Duodenal mucosa (tissue), 2 donors: ENCODE measurements around the gene GTPBP1.

Source experiments
- H3K27ac ChIP-seq: one replicate; pipeline ENCODE4 v1.7.0; 2013; ENCODE audit warnings: low read depth, low read length
- H3K27me3 ChIP-seq, 2 donors: one replicate each; pipeline ENCODE4 v1.7.0; 2013; ENCODE audit warnings: low read length in 2 of 2, control low read depth in 1 of 2; ENCODE audit not compliant: insufficient read depth in 2 of 2, control insufficient read depth in 1 of 2
- H3K36me3 ChIP-seq, 2 donors: one replicate each; pipeline ENCODE4 v1.7.0; 2013; ENCODE audit warnings: low read length in 2 of 2, control low read depth in 1 of 2; ENCODE audit not compliant: insufficient read depth in 2 of 2, control insufficient read depth in 1 of 2
- H3K4me1 ChIP-seq, 2 donors: one replicate each; pipeline ENCODE4 v1.7.0; 2013; ENCODE audit warnings: low read length in 2 of 2, control low read depth in 1 of 2; ENCODE audit not compliant: insufficient read depth in 2 of 2, control insufficient read depth in 1 of 2
- H3K4me3 ChIP-seq, 2 donors: one replicate each; pipeline ENCODE4 v1.7.0; 2013; ENCODE audit warnings: low read length in 2 of 2, low read depth in 1 of 2
- H3K9ac ChIP-seq, 2 donors: one replicate each; pipeline ENCODE4 v1.7.0; 2013; ENCODE audit warnings: low read length in 2 of 2, low read depth in 1 of 2
- H3K9me3 ChIP-seq, 2 donors: one replicate each; pipeline ENCODE4 v1.7.0; 2013; ENCODE audit warnings: low read length in 2 of 2, control low read depth in 1 of 2; ENCODE audit not compliant: control insufficient read depth in 1 of 2

The GTPBP1 gene

DNA sequence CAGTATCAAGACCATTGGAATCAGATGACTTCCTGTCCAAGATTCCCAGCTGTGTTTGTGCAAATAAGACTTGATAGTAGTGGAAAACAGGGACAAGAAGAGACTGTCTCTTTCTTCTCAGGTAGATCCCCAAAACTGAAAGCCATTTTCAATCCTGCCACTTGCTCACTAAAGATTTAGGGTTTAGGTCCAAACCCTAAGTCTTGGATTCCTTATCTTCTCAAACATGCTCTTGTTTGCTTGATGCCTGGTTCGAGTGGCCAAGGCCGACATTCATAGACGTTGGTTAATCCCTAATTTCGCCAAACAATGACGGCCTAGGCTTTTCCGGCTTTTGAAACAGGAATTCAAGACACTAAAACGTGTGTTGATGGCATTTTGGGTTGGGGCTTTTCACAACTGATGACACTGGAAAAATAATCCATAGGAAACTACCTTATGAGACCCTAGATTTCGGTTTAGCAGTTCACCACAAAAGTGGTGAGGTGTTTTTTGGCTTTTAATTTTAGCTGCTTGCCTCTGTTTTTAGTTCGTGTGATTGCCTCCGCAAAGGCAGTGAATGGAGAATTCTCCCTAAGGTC lies 1.0 kb upstream of the GTPBP1 start:
- Histone ChIP-seq H3K27me3 (no peaks in the 10 kb centered on the region), H3K4me1 (peaks cover 36 to 43% of the 10 kb centered on the region in 2 donors), H3K9ac (peak overlapping the region; percentile 12 to 71), H3K4me3 (peak overlapping the region; percentile 48 to 57), H3K36me3 (peaks cover 0 to 6% of the 10 kb centered on the region in 2 donors), H3K9me3 (no peaks in the 10 kb centered on the region), H3K27ac (peak overlapping the region; percentile 83)

DNA sequence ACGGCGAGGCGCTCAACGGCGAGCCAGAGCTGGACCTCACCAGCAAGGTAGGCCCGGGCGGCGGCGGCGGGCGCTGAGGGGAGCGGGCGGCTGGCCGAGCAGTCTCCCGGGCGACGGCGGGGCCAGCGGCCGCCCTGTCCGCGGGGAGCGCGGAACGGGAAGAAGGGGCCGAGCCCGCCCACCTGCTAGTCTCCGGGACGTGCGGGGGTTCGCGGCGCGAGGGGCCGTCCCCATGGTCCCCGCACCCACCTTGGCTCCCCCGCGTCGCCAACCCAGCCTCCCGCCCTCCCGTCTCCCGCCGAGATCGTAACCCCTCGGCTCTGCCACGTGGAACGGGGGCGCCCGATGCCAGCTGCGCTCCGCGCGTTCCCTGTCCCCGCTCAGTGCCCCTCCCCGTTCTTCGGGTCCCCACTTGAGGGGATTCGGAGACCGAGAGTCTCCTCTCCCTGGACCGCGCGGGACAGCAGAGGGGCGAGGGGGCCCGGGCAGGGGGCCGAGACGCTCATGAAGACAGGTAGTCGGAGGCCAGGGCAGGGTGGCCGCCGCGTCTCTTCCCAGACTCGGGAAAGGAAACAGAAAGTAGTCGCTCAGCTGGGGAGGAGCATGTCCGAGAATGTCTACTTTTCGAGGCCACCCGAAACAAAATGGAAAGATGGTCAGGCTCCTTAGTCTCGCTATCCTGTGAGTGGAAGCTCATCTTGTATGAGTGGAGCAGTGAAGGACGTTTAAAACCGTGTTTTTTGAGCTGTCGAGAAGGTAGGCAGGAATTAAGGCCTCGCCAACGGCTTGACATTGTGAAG lies 557 bp downstream of the GTPBP1 start:
- Histone ChIP-seq H3K9me3 (no peaks in the 10 kb centered on the region), H3K4me1 (peaks cover 39 to 41% of the 10 kb centered on the region in 2 donors), H3K27ac (peak overlapping the region; percentile 95), H3K9ac (peak overlapping the region; percentile 78 to 99), H3K4me3 (peak overlapping the region; percentile 89 to 90), H3K36me3 (peaks cover 0 to 15% of the 10 kb centered on the region in 2 donors), H3K27me3 (no peaks in the 10 kb centered on the region)

DNA sequence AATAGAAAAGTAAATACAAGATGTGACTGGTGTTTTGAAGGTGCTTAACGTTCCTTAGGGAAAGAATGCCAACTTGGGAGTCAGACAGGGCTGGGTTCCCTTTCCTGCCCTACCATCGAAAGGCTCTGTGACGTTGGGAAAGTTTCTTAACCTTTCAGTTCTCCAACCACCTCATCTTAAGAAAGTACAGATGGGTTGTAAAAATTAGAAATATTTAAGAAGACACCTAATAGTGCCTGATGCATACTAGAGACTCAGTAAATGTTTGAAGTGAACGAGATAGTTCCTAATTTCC lies 1.1 kb downstream of the GTPBP1 start:
- H3K27me3 ChIP-seq, result no peaks in the 10 kb centered on the region
- peak overlapping the region; percentile 89 to 90 for H3K4me3 ChIP-seq
- peak overlapping the region; percentile 95 for H3K27ac ChIP-seq
- no peaks in the 10 kb centered on the region for H3K9me3 ChIP-seq
- peaks cover 35 to 37% of the 10 kb centered on the region in 2 donors for H3K4me1 ChIP-seq
- peak overlapping the region; percentile 78 to 99 for H3K9ac ChIP-seq
- peaks cover 0 to 15% of the 10 kb centered on the region in 2 donors for H3K36me3 ChIP-seq

DNA sequence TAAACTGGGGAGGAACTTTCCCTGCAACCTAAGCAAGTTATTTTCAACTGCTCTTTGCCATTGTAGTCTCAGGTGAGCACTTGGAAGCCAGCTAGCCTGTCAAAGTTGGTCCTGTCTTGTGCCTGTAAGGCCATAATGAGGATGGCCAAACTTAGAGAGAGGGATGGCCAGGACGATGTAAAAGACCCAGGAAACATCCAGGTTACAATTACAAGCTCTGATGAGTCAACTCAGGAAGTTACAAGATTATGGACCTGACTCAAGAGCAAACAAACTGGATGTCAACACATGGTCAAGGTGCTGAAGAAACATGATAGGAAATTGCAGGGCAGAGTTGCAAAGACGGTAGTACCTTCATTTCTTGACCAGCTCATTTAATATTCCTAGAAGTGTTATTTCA lies 1.6 kb downstream of the GTPBP1 start:
- no peaks in the 10 kb centered on the region for H3K9me3 ChIP-seq
- H3K9ac ChIP-seq, result peak overlapping the region; percentile 78 to 99
- H3K4me1 ChIP-seq, result peaks cover 35 to 37% of the 10 kb centered on the region in 2 donors
- peak overlapping the region; percentile 95 for H3K27ac ChIP-seq
- H3K36me3 ChIP-seq, result peaks cover 0 to 15% of the 10 kb centered on the region in 2 donors
- H3K4me3 ChIP-seq, result peak overlapping the region; percentile 89 to 90
- H3K27me3 ChIP-seq, result no peaks in the 10 kb centered on the region

DNA sequence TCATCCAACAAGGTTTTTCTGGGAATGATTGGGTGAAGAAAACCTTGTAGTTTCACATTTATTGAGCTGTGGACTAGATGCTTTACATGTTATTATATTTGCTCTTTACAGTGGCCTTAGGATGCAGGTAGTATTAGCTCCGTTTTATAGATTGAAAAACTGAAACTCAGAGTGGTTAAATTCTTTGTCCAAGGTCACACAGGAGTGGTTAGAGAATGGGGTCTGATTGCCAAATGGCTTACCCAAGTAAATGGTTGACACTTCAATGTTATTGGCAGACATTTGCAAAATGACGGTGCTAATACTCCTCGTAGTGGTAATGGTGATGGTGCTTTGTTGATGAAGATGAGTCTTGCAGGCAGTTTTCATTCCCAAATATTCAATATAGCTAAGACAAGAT lies 2.2 kb downstream of the GTPBP1 start:
- H3K27me3 ChIP-seq, result no peaks in the 10 kb centered on the region
- peak overlapping the region; percentile 89 to 90 for H3K4me3 ChIP-seq
- no peaks in the 10 kb centered on the region for H3K9me3 ChIP-seq
- H3K4me1 ChIP-seq, result peaks cover 35 to 37% of the 10 kb centered on the region in 2 donors
- no peak overlapping the region for H3K9ac ChIP-seq
- H3K27ac ChIP-seq, result no peak overlapping the region
- H3K36me3 ChIP-seq, result peaks cover 0 to 20% of the 10 kb centered on the region in 2 donors

DNA sequence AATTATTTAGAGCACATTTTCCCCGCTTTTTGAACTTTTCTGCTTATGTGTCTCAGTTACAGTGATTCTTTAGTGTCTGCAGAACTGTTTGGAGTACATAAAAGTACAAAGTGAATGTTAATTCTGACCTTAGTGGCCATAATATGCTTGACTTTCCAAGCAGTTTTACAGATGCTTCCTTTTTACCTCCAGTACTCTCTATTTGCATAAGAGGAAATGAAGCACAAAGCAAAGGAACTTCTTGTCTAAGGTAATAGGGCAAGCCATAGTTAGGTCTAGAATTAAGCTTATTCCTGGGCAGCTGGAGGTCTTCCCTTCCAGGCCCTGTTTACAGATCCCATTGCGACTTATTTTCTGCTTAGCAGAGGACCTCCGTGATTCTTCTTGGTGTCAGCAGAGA lies 3.6 kb downstream of the GTPBP1 start:
- no peak overlapping the region for H3K4me3 ChIP-seq
- H3K36me3 ChIP-seq, result peaks cover 0 to 22% of the 10 kb centered on the region in 2 donors
- no peak overlapping the region for H3K9ac ChIP-seq
- no peaks in the 10 kb centered on the region for H3K27me3 ChIP-seq
- no peak overlapping the region for H3K27ac ChIP-seq
- no peaks in the 10 kb centered on the region for H3K9me3 ChIP-seq
- peaks cover 37 to 40% of the 10 kb centered on the region in 2 donors for H3K4me1 ChIP-seq

DNA sequence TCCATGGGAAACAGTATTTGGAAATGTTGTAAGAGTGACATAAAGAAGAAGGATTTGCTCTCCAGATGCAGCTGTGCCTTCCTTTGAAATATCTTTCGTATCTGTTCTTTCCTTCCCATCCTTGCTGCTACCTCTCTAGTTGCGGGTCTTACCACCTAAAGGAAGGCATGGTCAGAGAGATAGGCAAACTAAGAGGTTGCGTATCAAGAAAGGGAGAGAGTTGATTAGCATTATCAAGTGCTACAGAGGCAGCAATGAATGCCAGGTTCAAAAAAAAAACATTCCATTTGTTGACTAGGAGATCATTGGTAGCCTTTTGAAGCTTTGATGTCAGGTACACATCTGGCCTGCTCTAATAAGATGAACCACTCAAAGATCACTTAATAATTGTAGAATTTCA lies 4.6 kb downstream of the GTPBP1 start:
- Histone ChIP-seq H3K9me3 (no peaks in the 10 kb centered on the region), H3K4me1 (peaks cover 32% of the 10 kb centered on the region in 2 donors), H3K9ac (no peak overlapping the region), H3K27me3 (no peaks in the 10 kb centered on the region), H3K27ac (no peak overlapping the region), H3K36me3 (peaks cover 0 to 27% of the 10 kb centered on the region in 2 donors), H3K4me3 (no peak overlapping the region)

DNA sequence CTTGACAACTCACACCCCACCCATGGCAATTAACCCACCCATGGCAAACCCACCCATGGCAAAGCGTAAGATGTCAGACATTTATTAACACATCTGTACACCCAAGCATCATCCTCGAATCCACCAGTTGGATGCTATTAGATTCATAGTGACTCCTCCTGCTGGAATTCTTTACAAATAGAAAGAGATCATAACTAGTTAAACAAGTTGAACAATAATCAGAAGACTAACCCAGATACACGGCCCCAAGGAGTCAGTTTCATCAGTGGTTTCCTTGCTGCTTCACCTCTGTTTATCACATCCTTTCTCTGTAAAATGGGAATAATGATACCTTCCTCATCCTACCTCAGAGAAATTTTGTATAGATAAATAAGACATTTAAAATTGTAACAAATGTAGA lies 5.1 kb downstream of the GTPBP1 start:
- H3K9me3 ChIP-seq, result no peaks in the 10 kb centered on the region
- H3K27me3 ChIP-seq, result no peaks in the 10 kb centered on the region
- peaks cover 32 to 34% of the 10 kb centered on the region in 2 donors for H3K4me1 ChIP-seq
- H3K36me3 ChIP-seq, result peaks cover 0 to 32% of the 10 kb centered on the region in 2 donors
- no peak overlapping the region for H3K27ac ChIP-seq
- H3K9ac ChIP-seq, result no peak overlapping the region
- H3K4me3 ChIP-seq, result no peak overlapping the region

DNA sequence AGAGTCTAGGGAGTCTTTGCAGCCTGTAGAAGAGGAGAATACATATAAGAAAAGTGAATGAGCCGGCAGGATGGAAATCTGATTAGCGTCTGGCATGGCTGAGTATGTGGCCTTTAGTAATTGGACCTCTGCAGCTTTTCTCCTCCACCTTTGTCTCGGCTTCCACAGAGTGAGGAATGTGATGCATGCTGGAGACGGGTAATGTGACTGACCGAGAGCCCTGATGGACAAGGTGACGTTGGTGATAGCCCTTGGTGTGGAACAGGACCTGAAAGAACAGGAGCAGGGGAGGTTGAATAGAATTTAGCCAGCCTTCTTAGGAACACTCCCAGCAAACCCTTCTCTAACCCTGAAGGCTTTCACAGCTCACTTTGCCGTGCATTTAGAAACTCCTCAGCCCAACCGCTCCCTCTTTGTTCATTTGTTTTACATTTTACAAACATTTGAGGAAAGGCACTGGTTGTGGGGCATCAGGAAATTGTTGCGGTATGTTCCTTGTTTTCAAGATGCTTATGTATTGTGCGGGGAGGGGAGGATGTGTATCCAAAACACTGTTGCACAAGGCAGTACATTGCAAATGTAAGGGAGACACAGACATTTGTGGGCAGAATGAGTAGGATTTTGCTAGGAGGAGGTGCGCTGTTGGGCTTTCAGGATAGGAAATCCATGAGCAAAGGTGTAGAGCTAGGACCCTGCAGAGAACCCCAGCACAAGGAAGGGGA lies 6.9 kb downstream of the GTPBP1 start:
- Histone ChIP-seq H3K9me3 (no peaks in the 10 kb centered on the region), H3K4me3 (no peak overlapping the region), H3K27me3 (no peaks in the 10 kb centered on the region), H3K9ac (no peak overlapping the region), H3K36me3 (peaks cover 10 to 50% of the 10 kb centered on the region in 2 donors), H3K4me1 (peaks cover 23 to 25% of the 10 kb centered on the region in 2 donors), H3K27ac (no peak overlapping the region)

DNA sequence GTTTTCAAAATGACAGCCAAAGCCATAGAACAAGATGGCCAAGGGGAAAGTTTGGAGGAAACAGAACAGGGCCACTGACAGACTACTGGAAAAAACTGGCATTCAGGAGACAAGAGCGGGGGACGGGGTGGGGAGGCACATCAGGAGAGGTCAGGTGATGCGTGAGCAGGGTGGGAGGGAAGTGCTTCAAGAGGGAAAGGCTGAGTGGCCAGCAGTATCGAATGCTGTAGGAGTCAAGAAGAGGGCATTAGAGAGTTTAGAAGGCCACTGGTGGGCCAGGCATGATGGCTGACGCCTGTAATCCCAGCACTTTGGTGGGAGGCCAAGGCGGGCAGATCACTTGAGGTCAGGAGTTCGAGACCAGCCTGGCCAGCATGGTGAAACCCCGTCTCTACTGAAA lies 8.2 kb downstream of the GTPBP1 start:
- H3K9me3 ChIP-seq, result no peaks in the 10 kb centered on the region
- H3K4me1 ChIP-seq, result peaks cover 17 to 18% of the 10 kb centered on the region in 2 donors
- H3K27me3 ChIP-seq, result no peaks in the 10 kb centered on the region
- peaks cover 10 to 54% of the 10 kb centered on the region in 2 donors for H3K36me3 ChIP-seq
- no peak overlapping the region for H3K9ac ChIP-seq
- no peak overlapping the region for H3K4me3 ChIP-seq
- H3K27ac ChIP-seq, result no peak overlapping the region
